Measurements from ENCODE around the gene CCDC85B.
"Not testable (repeated sequence)": the region's sequence is repeated elsewhere in the genome, so short reads cannot be mapped to it uniquely, and the experiment has no call there.

Gene CCDC85B

GRCh38 chr11:65890324-65891218, at the start of gene CCDC85B:
TSS of gene CCDC85B (plus strand) at chr11:65890673. CDS start at chr11:65890784, 111 bp downstream.
- DNase-seq (ENCODE audit: low read depth in 2 of 2) = peak; percentile 98 to 99

GRCh38 chr11:65842144-65842543, 48.3 kb upstream of the CCDC85B start:
- no peak for DNase-seq (ENCODE audit: low read depth in 2 of 2)

- DNase-seq (ENCODE audit: low read depth in 2 of 2) = no peak
These were observed 46.7 kb upstream of the CCDC85B start for GRCh38 chr11:65843811-65844210.

- no peak for DNase-seq (ENCODE audit: low read depth in 2 of 2)
These were observed 46.1 kb upstream of the CCDC85B start for GRCh38 chr11:65844231-65844872.

GRCh38 chr11:65847746-65848145, 42.7 kb upstream of the CCDC85B start:
- no peak for DNase-seq (ENCODE audit: low read depth in 2 of 2)

- not testable (repeated sequence) for DNase-seq (ENCODE audit: low read depth in 2 of 2)
These were observed 41.8 kb upstream of the CCDC85B start for GRCh38 chr11:65848693-65849092.

GRCh38 chr11:65849366-65849765, 41.1 kb upstream of the CCDC85B start:
- no peak for DNase-seq (ENCODE audit: low read depth in 2 of 2)

GRCh38 chr11:65849771-65850216, 40.7 kb upstream of the CCDC85B start:
- DNase-seq (ENCODE audit: low read depth in 2 of 2) = no peak

- no peak for DNase-seq (ENCODE audit: low read depth in 2 of 2)
These were observed 40.0 kb upstream of the CCDC85B start for GRCh38 chr11:65850217-65851082.

GRCh38 chr11:65851083-65851579, 39.3 kb upstream of the CCDC85B start:
- DNase-seq (ENCODE audit: low read depth in 2 of 2) = no peak

GRCh38 chr11:65851811-65852507, 38.5 kb upstream of the CCDC85B start:
- no peak for DNase-seq (ENCODE audit: low read depth in 2 of 2)

GRCh38 chr11:65852508-65853245, 37.8 kb upstream of the CCDC85B start:
- DNase-seq (ENCODE audit: low read depth in 2 of 2) = no peak

- no peak for DNase-seq (ENCODE audit: low read depth in 2 of 2)
These were observed 37.1 kb upstream of the CCDC85B start for GRCh38 chr11:65853246-65853979.

- no peak for DNase-seq (ENCODE audit: low read depth in 2 of 2)
These were observed 36.3 kb upstream of the CCDC85B start for GRCh38 chr11:65854161-65854592.

- DNase-seq (ENCODE audit: low read depth in 2 of 2) = no peak
These were observed 35.3 kb upstream of the CCDC85B start for GRCh38 chr11:65854852-65855837.

GRCh38 chr11:65855927-65856363, 34.5 kb upstream of the CCDC85B start:
- DNase-seq (ENCODE audit: low read depth in 2 of 2) = no peak

- peak; percentile 55 to 79 for DNase-seq (ENCODE audit: low read depth in 2 of 2)
These were observed 33.6 kb upstream of the CCDC85B start for GRCh38 chr11:65856689-65857499.

GRCh38 chr11:65857500-65857852, 33.0 kb upstream of the CCDC85B start:
- DNase-seq (ENCODE audit: low read depth in 2 of 2) = peak in 1 of 2 experiments; percentile 43

Data from stimulated activated CD4-positive, alpha-beta T cell treated with anti-CD3 and anti-CD28 coated beads, Interleukin-12 subunit alpha, Interleukin-12 subunit beta, amount 100 ng/mL, for 24 hours (primary cell).